Activated T-cell treated with anti-CD3 and anti-CD28 coated beads, Interleukin-2, amount 50 U/mL, for 24 hours (primary cell): ENCODE data around the gene DRD2.
A peak's percentile ranks its signal among the peaks of the same experiment; 100 is the strongest.
"Not testable (repeated sequence)": the region's sequence is repeated elsewhere in the genome, so short reads cannot be mapped to it uniquely, and the experiment has no call there.

Source experiments
- DNase-seq: peaks from one replicate; pipeline ENCODE4 v3.0.0-alpha.2; 2020
- H3K27ac Mint-ChIP-seq: 2 replicates; pipeline ENCODE4 v1.8.0; 2020; ENCODE audit warnings: mild to moderate bottlenecking, mixed read lengths
- H3K27me3 Mint-ChIP-seq: 2 replicates; pipeline ENCODE4 v1.8.0; 2020; ENCODE audit warnings: mixed read lengths
- H3K36me3 Mint-ChIP-seq: 2 replicates; pipeline ENCODE4 v1.8.0; 2020; ENCODE audit warnings: low read depth, mixed read lengths
- H3K4me1 Mint-ChIP-seq: 2 replicates; pipeline ENCODE4 v1.8.0; 2020; ENCODE audit warnings: low read depth, mixed read lengths
- H3K4me3 Mint-ChIP-seq: 2 replicates; pipeline ENCODE4 v1.8.0; 2020; ENCODE audit warnings: mild to moderate bottlenecking, moderate library complexity, mixed read lengths
- H3K9me3 Mint-ChIP-seq: 2 replicates; pipeline ENCODE4 v1.8.0; 2020; ENCODE audit warnings: mixed read lengths

DRD2 gene

DNA sequence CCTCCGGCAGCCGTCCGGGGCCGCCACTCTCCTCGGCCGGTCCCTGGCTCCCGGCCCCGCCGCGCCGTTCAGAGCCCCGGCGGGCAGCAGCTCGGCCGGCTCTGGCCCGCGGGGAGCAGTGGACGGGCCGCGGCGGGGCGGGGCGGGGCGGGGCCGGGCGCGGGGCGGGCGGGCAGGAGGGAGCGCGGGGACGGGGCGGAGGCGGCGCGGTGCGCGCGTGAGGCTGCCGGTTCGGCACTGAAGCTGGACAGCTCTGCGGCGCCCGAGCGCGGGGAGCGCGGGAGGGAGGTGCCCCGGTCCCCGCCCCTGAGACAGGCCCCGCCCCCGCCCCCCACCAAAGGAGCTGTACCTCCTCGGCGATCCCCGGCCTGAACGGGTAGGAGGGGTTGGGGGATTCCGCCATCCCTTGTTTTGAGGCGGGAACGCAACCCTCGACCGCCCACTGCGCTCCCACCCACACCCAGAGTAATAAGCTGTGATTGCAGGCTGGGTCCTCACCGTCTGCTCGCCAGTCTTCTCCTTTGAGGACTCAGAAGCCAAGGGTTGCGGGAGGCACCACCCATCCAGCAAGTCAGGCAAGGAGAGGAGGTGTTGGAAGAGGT, at the start of gene DRD2:
TSS of gene DRD2 (minus strand) at position 239 of the 602 bp plus-strand sequence. CDS start 50,747 bp downstream, outside the sequence.
- no peaks in the 10 kb centered on the region for H3K36me3 Mint-ChIP-seq
- DNase-seq, result no peak
- H3K27ac Mint-ChIP-seq, result no peak within 1 kb of the TSS
- peak within 1 kb of the TSS; percentile 28 for H3K4me3 Mint-ChIP-seq
- H3K9me3 Mint-ChIP-seq, result no peaks in the 10 kb centered on the region
- H3K27me3 Mint-ChIP-seq, result peaks cover 80% of the 10 kb centered on the region
- H3K4me1 Mint-ChIP-seq, result peaks cover 6% of the 10 kb centered on the region

GRCh38 chr11:113523906-113524305, 48.7 kb upstream of the DRD2 start:
- H3K9me3 Mint-ChIP-seq, DNase-seq, H3K36me3 Mint-ChIP-seq: not testable (repeated sequence)

GRCh38 chr11:113521737-113522517, 46.7 kb upstream of the DRD2 start:
- H3K27ac Mint-ChIP-seq, result no peak overlapping the region
- no peaks in the 10 kb centered on the region for H3K4me1 Mint-ChIP-seq
- no peaks in the 10 kb centered on the region for H3K36me3 Mint-ChIP-seq
- H3K4me3 Mint-ChIP-seq, result no peak overlapping the region
- H3K27me3 Mint-ChIP-seq, result peaks cover 40% of the 10 kb centered on the region
- no peak for DNase-seq
- no peaks in the 10 kb centered on the region for H3K9me3 Mint-ChIP-seq

More at GRCh38 chr11:113523906-113524305, 48.7 kb upstream of the DRD2 start:
- H3K27me3 Mint-ChIP-seq, result peaks cover 36% of the 10 kb centered on the region
- not testable (repeated sequence) for H3K4me3 Mint-ChIP-seq, H3K4me1 Mint-ChIP-seq, H3K27ac Mint-ChIP-seq

DNA sequence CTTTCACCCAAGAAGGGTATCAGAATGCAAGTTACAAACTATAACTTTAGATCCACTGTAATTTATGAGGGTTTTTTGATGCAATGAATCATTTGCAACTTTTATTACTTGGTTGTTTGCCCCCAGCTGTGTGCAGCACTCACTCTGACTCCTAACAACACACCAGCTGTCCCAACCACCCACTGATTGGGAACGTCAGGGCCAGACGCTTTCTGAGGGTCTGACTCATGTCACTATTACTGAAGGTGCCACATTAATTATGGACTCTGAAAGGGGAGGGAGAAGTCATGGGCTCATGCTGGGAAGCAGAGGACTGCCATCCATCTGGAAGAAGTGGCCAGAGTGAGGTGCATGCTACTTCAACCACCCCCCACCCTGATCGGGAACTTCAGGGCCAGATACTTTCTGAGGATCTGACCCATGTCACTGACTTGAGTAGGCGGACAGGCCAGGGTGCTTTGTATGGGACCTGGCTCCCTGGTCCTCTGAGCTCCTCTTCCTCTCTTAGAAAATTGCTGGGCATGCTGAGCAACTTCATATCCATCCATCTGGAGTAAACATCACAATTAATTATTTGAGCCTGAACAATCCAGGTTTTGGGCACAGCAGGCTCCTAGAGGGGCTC, 44.9 kb upstream of the DRD2 start:
- Mint-ChIP-seq H3K9me3 (no peaks in the 10 kb centered on the region), H3K4me1 (no peaks in the 10 kb centered on the region), H3K27ac (no peak overlapping the region), H3K4me3 (no peak overlapping the region), H3K27me3 (peaks cover 42% of the 10 kb centered on the region), H3K36me3 (no peaks in the 10 kb centered on the region)
- no peak for DNase-seq

- H3K4me3 Mint-ChIP-seq, result no peak overlapping the region
- H3K4me1 Mint-ChIP-seq, result no peaks in the 10 kb centered on the region
- DNase-seq, result no peak
- H3K9me3 Mint-ChIP-seq, result no peaks in the 10 kb centered on the region
- H3K27me3 Mint-ChIP-seq, result peaks cover 39% of the 10 kb centered on the region
- H3K27ac Mint-ChIP-seq, result no peak overlapping the region
- H3K36me3 Mint-ChIP-seq, result no peaks in the 10 kb centered on the region
Observed at GRCh38 chr11:113518716-113519495, 43.7 kb upstream of the DRD2 start.

GRCh38 chr11:113517361-113517760, 42.2 kb upstream of the DRD2 start:
- H3K36me3 Mint-ChIP-seq, result no peaks in the 10 kb centered on the region
- no peaks in the 10 kb centered on the region for H3K9me3 Mint-ChIP-seq
- peaks cover 35% of the 10 kb centered on the region for H3K27me3 Mint-ChIP-seq
- no peak for DNase-seq
- no peaks in the 10 kb centered on the region for H3K4me1 Mint-ChIP-seq
- no peak overlapping the region for H3K27ac Mint-ChIP-seq
- H3K4me3 Mint-ChIP-seq, result no peak overlapping the region

- Mint-ChIP-seq H3K27ac (no peak overlapping the region), H3K9me3 (no peaks in the 10 kb centered on the region), H3K36me3 (no peaks in the 10 kb centered on the region), H3K27me3 (peaks cover 28% of the 10 kb centered on the region), H3K4me3 (no peak overlapping the region), H3K4me1 (no peaks in the 10 kb centered on the region)
- DNase-seq, result no peak
Observed at GRCh38 chr11:113514856-113515255, 39.7 kb upstream of the DRD2 start.

DNA sequence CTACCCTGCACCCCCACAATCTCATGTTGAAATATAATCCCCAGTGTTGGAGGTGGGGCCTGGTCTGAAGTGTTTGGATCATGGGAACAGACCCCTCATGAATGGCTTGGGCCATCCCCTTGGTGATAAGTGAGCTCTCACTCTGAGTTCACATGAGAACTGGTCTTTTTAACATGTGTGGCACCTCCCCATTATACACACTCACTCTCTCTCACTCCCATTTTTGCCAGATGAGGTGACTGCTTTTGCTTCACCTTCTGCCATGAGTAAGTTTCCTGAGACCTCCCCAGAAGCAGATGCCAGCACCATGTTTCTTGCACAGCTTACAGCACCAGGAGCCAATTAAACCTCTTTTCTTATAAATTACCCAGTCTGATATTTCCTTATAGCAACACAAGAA, 32.1 kb upstream of the DRD2 start:
- Mint-ChIP-seq H3K4me1 (no peaks in the 10 kb centered on the region), H3K27ac (no peak overlapping the region), H3K27me3 (peaks cover 53% of the 10 kb centered on the region), H3K36me3 (no peaks in the 10 kb centered on the region), H3K9me3 (no peaks in the 10 kb centered on the region), H3K4me3 (no peak overlapping the region)
- no peak for DNase-seq

- Mint-ChIP-seq H3K4me1 (no peaks in the 10 kb centered on the region), H3K9me3 (no peaks in the 10 kb centered on the region), H3K27me3 (peaks cover 54% of the 10 kb centered on the region), H3K36me3 (no peaks in the 10 kb centered on the region), H3K27ac (no peak overlapping the region), H3K4me3 (no peak overlapping the region)
- no peak for DNase-seq
Observed at GRCh38 chr11:113506893-113507292, 31.7 kb upstream of the DRD2 start.

GRCh38 chr11:113506461-113506860, 31.3 kb upstream of the DRD2 start:
- no peaks in the 10 kb centered on the region for H3K4me1 Mint-ChIP-seq
- H3K4me3 Mint-ChIP-seq, result no peak overlapping the region

DNA sequence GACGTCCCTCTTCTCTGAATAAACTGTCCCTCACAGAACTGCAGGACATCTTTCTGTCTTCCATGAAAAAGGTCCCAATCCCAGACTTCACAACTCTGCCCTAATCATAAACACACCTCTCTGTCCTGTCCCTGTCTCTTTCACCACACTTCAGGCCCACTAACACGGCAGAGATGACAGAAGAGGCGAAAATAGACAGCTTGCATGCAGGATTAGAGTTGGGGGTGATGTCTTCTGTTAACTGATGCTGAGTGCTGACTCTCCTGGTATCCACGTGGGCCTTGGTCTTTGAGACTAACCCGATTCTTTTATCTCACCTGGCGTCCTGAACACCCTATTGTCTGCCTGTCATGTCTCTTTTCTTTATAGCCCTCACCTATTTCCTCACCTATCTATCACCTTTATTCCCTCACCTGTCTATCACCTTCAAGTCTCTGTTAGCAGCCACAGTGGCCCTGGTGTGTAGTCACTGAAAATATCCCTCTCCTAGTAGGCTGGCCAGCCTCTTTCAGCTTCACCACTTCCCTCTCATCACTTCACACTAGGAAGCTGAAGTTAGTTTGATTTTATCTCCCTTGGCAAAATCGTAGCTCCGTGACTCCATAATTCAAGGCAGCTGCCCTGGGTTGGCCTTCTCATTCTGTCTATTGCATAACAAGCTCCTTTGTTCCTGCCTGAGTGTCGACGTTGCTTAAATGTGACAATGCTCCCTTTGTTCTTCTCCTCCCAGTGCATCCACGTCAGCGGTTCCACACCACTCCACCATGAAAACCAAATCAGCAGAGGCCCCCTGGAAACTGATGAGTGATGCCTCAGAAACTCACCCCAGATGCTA, 30.6 kb upstream of the DRD2 start:
- Mint-ChIP-seq H3K9me3 (no peaks in the 10 kb centered on the region), H3K27ac (no peak overlapping the region)

More at GRCh38 chr11:113506461-113506860, 31.3 kb upstream of the DRD2 start:
- no peak overlapping the region for H3K27ac Mint-ChIP-seq
- no peaks in the 10 kb centered on the region for H3K36me3 Mint-ChIP-seq
- H3K27me3 Mint-ChIP-seq, result peaks cover 52% of the 10 kb centered on the region
- no peaks in the 10 kb centered on the region for H3K9me3 Mint-ChIP-seq
- no peak for DNase-seq

GRCh38 chr11:113505046-113505445, 29.8 kb upstream of the DRD2 start:
- Mint-ChIP-seq H3K4me3 (no peak overlapping the region), H3K27me3 (peaks cover 47% of the 10 kb centered on the region), H3K27ac (no peak overlapping the region)

More for the DNA sequence above, 30.6 kb upstream of the DRD2 start:
- Mint-ChIP-seq H3K27me3 (peaks cover 51% of the 10 kb centered on the region), H3K4me1 (no peaks in the 10 kb centered on the region), H3K4me3 (no peak overlapping the region), H3K36me3 (no peaks in the 10 kb centered on the region)
- DNase-seq, result no peak

GRCh38 chr11:113504586-113504985, 29.4 kb upstream of the DRD2 start:
- Mint-ChIP-seq H3K4me3 (no peak overlapping the region), H3K27ac (no peak overlapping the region), H3K27me3 (peaks cover 43% of the 10 kb centered on the region), H3K4me1 (no peaks in the 10 kb centered on the region), H3K9me3 (no peaks in the 10 kb centered on the region), H3K36me3 (no peaks in the 10 kb centered on the region)
- DNase-seq, result no peak

More at GRCh38 chr11:113505046-113505445, 29.8 kb upstream of the DRD2 start:
- no peak for DNase-seq
- Mint-ChIP-seq H3K4me1 (no peaks in the 10 kb centered on the region), H3K9me3 (no peaks in the 10 kb centered on the region), H3K36me3 (no peaks in the 10 kb centered on the region)

- H3K9me3 Mint-ChIP-seq, result no peaks in the 10 kb centered on the region
- no peaks in the 10 kb centered on the region for H3K36me3 Mint-ChIP-seq
- no peaks in the 10 kb centered on the region for H3K4me1 Mint-ChIP-seq
- peaks cover 40% of the 10 kb centered on the region for H3K27me3 Mint-ChIP-seq
- DNase-seq, result no peak
- H3K27ac Mint-ChIP-seq, result no peak overlapping the region
- no peak overlapping the region for H3K4me3 Mint-ChIP-seq
Observed at GRCh38 chr11:113504071-113504470, 28.9 kb upstream of the DRD2 start.
